ENCODE data around the gene DUSP3.

The DUSP3 gene

GRCh38 chr17:43723697-43724359 lies 54.9 kb downstream of the DUSP3 start:
- no peak for DNase-seq

DNA sequence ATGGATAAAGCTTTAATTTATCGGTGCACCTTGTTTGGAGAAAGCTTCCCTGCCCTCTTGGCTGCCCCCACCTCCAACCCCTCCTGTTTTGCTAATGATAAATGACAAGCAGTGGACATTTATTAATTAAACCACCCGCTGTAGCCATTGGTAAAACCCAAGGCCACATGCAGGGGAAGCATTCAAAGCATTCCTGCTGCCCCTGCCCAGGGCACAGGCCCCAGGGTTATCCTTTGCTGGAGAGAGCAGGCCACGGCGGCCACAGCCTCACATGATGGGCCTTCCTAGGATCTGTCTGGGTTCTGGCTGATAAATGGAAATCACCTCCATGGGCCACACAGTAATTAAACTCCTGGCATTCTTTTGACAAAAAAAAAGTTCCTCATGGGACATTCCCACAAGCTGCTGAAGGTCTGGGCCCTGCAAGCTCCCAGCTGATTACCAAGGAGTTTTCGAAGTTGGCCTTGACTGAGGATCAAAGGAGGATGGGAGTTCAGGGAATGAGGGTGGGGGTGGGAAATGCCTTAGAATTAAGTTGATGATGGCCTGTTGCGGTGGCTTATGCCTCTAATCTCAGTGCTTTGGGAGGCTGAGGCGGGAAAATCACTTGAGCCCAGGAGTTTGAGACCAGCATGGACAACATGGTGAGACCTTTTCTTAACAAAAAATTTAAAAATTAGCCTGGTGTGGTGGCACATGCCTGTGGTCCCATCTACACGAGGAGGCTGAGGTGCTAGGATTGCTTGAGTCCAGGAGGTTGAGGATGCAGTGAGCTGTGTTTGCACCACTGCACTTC lies 55.7 kb downstream of the DUSP3 start:
- no peak for DNase-seq

- DNase-seq = no peak
Measured at GRCh38 chr17:43722269-43722619, 56.5 kb downstream of the DUSP3 start.

- no peak for DNase-seq
Measured at GRCh38 chr17:43721537-43722268, 57.1 kb downstream of the DUSP3 start.

DNA sequence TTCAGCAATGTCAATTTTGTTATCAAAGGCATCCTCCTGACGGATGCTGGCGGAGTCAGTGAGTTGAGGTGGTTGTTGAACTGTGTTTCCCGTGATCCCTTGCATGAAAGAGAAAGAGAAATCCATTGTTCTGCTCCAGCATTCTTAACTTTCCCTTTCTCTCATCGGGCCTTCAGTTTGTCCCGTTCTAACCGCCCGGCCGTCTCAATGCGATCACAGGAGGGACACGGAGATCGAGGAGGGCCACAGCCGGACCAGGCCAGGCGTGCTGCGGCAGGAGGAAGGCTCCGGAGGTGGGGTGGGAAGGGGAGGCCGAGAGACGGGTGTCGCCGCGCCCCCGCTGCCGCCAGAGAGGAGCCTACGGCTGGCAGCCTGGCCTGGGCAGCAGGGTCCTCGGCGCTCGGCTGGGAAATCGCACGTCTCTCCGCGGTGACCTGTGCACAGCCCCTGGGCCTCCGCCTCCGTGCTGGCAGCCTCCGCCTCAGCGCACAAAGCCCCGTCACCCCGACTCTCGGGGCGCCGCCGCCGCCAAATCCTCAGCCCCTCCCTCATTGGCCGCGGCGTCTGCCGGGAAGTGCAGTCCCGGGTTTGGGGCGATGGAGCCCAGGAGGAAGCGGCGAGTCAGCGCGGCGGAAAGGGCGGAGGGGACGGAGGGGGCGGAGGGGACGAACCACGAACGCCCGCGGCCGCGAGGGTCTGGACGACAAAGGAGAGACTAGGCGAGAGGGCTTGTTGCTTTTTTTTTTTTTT lies 58.3 kb downstream of the DUSP3 start:
- DNase-seq = peak; percentile 24

DNA sequence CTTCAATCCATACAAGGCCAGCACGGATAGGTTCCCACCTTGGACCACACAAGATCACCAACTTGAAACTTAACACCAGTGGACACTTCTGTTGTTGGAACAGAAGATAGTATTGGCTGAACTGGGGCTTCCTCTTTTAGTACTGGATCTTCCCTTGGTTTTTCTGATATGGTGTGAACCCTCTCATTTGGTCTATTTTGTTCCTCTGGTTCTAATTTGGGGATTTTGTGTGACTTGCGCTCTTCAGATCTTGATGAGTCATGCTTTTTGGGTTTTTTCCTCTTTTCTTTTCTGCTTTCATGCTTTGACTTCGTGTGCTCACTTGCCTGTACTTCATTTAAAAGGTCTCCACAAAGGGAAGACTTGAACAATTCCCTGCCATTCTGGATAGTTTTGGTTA lies 59.2 kb downstream of the DUSP3 start:
- no peak for DNase-seq

GRCh38 chr17:43718544-43718943 lies 60.2 kb downstream of the DUSP3 start:
- no peak for DNase-seq

DNA sequence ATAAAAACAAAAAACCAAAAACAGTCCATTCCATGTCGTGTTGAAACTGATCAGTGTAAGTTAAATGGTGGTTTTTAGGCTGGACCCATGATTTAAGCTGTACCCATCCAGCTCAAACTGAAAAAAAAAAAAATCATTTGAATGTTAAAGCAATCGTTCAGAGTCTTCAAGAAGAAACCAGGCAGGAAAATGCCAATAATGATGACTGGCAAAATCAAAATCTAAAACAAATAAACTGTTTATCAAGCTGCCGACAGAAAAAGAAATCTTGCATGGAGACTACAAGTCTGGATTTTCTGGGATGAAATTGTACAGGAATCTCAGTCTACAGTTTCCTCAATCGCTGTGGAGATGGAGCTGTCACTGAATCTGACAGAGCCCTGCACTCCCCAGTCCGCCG lies 60.9 kb downstream of the DUSP3 start:
- no peak for DNase-seq
